PC-3 (cell line): ENCODE data around the gene AKR1B15. TPM values are rescaled to one million over a fixed set of nuclear protein-coding genes. Genes with fewer than 3 reads are reported as not detected.

Experiments used
- ATAC-seq: fragments of 200-7000 bp; cut with Tn5 transposase; 2 replicates; pipeline ENCODE4 v1.9.1; 2020; ENCODE audit warnings: mild to moderate bottlenecking, moderate library complexity
- BruUV-seq: library from RNA; stranded (reverse); fragments of 400-500 nt; replicated peaks from 2 replicates; lab custom pipeline; 2021; lab: Mats Ljungman, UMichigan
- CTCF ChIA-PET: fragments of 300-600 bp; sonication (Branson Sonifier 250); formaldehyde crosslinking; loops from one replicate; lab custom pipeline; 2022; ENCODE audit warnings: antibody characterized with exemption; lab: Charles Lee
- POLR2A ChIA-PET: fragments of 300-600 bp; sonication (Branson Sonifier 250); formaldehyde crosslinking; loops from one replicate; lab custom pipeline; 2022; ENCODE audit warnings: antibody characterized with exemption; ENCODE audit not compliant: unreplicated experiment; lab: Charles Lee
- DNase-seq: peaks from one replicate; pipeline ENCODE4 v3.0.0-alpha.2; 2015
- H2AFZ ChIP-seq: fragments of 300-600 bp; sonication (generic); 2 replicates; pipeline ENCODE4 v1.6.0; 2016; ENCODE audit warnings: antibody characterized with exemption, low read length
- H3F3A ChIP-seq: fragments of 300-600 bp; sonication (generic); one replicate; pipeline ENCODE4 v1.6.0; 2017; ENCODE audit warnings: antibody characterized with exemption, low read length, control low read depth, mild to moderate bottlenecking; ENCODE audit not compliant: unreplicated experiment
- H3K27ac ChIP-seq: fragments of 300-600 bp; sonication (generic); 2 replicates; pipeline ENCODE4 v1.5.1; 2016; ENCODE audit warnings: mild to moderate bottlenecking, low read length
- H3K27me3 ChIP-seq: fragments of 300-600 bp; sonication (generic); 2 replicates; pipeline ENCODE4 v1.6.1; 2016; ENCODE audit warnings: low read length, mixed read lengths
- H3K36me3 ChIP-seq: fragments of 300-600 bp; sonication (generic); 2 replicates; pipeline ENCODE4 v1.6.1; 2016; ENCODE audit warnings: low read depth, mixed run types, low read length, mixed read lengths
- H3K4me1 ChIP-seq: fragments of 300-600 bp; sonication (generic); 2 replicates; pipeline ENCODE4 v1.5.1; 2016; ENCODE audit warnings: low read length; ENCODE audit not compliant: insufficient read depth
- H3K4me2 ChIP-seq: fragments of 300-600 bp; sonication (generic); 2 replicates; pipeline ENCODE4 v1.6.0; 2016; ENCODE audit warnings: low read length
- H3K4me3 ChIP-seq: fragments of 300-600 bp; sonication (generic); 2 replicates; pipeline ENCODE4 v1.5.1; 2016; ENCODE audit warnings: mild to moderate bottlenecking, low read length, mixed read lengths
- H3K79me2 ChIP-seq: fragments of 300-600 bp; sonication (generic); 2 replicates; pipeline ENCODE4 v1.6.1; 2017; ENCODE audit warnings: low read length, mixed read lengths
- H3K9ac ChIP-seq: fragments of 300-600 bp; sonication (generic); 2 replicates; pipeline ENCODE4 v1.6.0; 2016; ENCODE audit warnings: mild to moderate bottlenecking, low read length
- H3K9me2 ChIP-seq: fragments of 300-600 bp; sonication (generic); replicated peaks from 2 replicates; pipeline ENCODE4 v1.6.1; 2016; ENCODE audit warnings: mixed run types, low read length, mixed read lengths
- H3K9me3 ChIP-seq: fragments of 300-600 bp; sonication (generic); 2 replicates; pipeline ENCODE4 v1.6.1; 2016; ENCODE audit warnings: low read length, mixed read lengths
- H4K20me1 ChIP-seq: fragments of 300-600 bp; sonication (generic); 2 replicates; pipeline ENCODE4 v1.6.1; 2016; ENCODE audit warnings: low read length, mixed read lengths
- EZH2 ChIP-seq: fragments of 300-600 bp; sonication (generic); IDR thresholded peaks from one replicate; pipeline ENCODE4 v1.6.1; 2017; ENCODE audit warnings: antibody characterized with exemption, mild to moderate bottlenecking, low read length; ENCODE audit not compliant: unreplicated experiment
- EZH2phosphoT487 ChIP-seq: fragments of 300-600 bp; sonication (generic); IDR thresholded peaks from 2 replicates; pipeline ENCODE4 v1.6.1; 2018; ENCODE audit warnings: mild to moderate bottlenecking, antibody characterized with exemption, low read length, borderline replicate concordance
- intact Hi-C: fragments of 100-400 bp; cut with micrococcal nuclease; formaldehyde crosslinking; loops from 2 replicates; pipeline ENCODE4 v1.9.0; 2023
- total RNA-seq: library from RNA; depleted of rRNA; stranded (reverse); fragments of >200 nt; gene quantifications from 2 replicates; pipeline ENCODE4 v1.2.3, GENCODE V29; 2014
- TF ChIP-seq, protein P1 (sequence below): fragments of 300-600 bp; sonication (generic); conservative IDR thresholded peaks from 2 replicates; pipeline ENCODE4 v1.5.1; 2017; ENCODE audit warnings: antibody characterized with exemption, low read depth, mild to moderate bottlenecking, low read length

AKR1B15 gene
- total RNA-seq, 1 experiment from 2014 or later, result 0.40 TPM

DNA sequence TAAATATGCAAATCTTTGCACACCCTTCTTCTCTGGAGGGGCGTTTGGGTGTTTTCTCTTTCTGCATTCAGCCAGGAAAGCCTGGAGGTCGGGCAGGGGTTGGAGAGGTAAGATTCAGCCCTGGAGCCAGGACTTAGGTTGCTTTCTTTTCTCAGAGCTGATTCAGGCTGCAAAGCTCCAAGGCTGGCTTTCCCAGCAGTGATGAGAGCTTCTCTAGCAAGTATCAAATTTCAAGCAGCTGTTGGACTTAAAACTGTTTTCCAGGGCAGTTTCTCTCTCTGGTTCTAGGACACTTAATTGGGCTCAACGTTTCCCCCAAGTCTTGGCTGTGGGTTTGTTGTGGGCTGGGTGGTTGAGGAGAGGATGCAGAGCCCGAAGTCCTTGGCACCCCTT, 20.9 kb upstream of the AKR1B15 start:
- DNase-seq, result peak; percentile 56
- no TSS peak for BruUV-seq
- Histone ChIP-seq H3K9me2 (no peaks in the 10 kb centered on the region), H3K27me3 (no peaks in the 10 kb centered on the region), H3K4me3 (peak overlapping the region; percentile 43; the same call in 1 of the 2 replicates), H2AFZ (peak overlapping the region; percentile 58), H3K9ac (peak overlapping the region; percentile 37; the same call in 1 of the 2 replicates), H3K36me3 (no peaks in the 10 kb centered on the region), H3K79me2 (no peaks in the 10 kb centered on the region), H3K27ac (peak overlapping the region; percentile 79), H3K4me2 (peak overlapping the region; percentile 70), H4K20me1 (no peaks in the 10 kb centered on the region), H3F3A (peaks cover 8% of the 10 kb centered on the region), H3K9me3 (no peaks in the 10 kb centered on the region), H3K4me1 (peaks cover 42% of the 10 kb centered on the region)
- ChIA-PET CTCF (interaction anchor here (0.9 to 1.5 kb wide), 2 partner anchors 19 to 95 kb away, joined by 3 to 4 read pairs; no protein-coding TSS in a partner anchor), POLR2A (no interaction called here)
- TF ChIP-seq, protein P1, sequence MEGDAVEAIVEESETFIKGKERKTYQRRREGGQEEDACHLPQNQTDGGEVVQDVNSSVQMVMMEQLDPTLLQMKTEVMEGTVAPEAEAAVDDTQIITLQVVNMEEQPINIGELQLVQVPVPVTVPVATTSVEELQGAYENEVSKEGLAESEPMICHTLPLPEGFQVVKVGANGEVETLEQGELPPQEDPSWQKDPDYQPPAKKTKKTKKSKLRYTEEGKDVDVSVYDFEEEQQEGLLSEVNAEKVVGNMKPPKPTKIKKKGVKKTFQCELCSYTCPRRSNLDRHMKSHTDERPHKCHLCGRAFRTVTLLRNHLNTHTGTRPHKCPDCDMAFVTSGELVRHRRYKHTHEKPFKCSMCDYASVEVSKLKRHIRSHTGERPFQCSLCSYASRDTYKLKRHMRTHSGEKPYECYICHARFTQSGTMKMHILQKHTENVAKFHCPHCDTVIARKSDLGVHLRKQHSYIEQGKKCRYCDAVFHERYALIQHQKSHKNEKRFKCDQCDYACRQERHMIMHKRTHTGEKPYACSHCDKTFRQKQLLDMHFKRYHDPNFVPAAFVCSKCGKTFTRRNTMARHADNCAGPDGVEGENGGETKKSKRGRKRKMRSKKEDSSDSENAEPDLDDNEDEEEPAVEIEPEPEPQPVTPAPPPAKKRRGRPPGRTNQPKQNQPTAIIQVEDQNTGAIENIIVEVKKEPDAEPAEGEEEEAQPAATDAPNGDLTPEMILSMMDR, result no peak
- TF ChIP-seq EZH2 (no peak), EZH2phosphoT487 (no peak)
- peak; percentile 59 for ATAC-seq
- intact Hi-C loops, result no loop called here

DNA sequence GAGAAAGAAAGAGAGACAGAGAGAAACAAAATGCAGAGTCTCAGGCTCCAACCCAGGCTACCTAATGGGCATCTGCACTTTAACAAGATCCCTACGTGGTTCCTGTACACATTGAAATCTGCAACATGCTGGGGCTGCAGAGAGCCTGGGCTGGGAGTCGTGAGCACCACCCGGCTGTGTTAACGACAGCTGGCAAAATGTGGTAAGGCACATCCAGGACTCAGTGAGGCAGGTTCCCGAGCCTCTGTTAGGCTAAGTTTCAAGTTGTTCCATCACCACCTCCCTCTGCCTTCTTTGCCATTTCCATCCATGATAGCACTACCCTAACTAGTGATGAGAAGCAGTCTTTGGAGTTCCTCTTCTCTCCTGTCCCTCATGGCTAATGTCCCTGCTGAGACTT, 20.2 kb upstream of the AKR1B15 start:
- peaks cover 15% of the 10 kb centered on the region for H3F3A ChIP-seq
- no peaks in the 10 kb centered on the region for H4K20me1 ChIP-seq
- H3K4me3 ChIP-seq, result no peak overlapping the region
- H3K27ac ChIP-seq, result no peak overlapping the region
- H3K4me1 ChIP-seq, result peaks cover 50% of the 10 kb centered on the region
- POLR2A ChIA-PET, result no interaction called here
- H3K36me3 ChIP-seq, result no peaks in the 10 kb centered on the region
- intact Hi-C loops, result no loop called here
- no peak overlapping the region for H3K9ac ChIP-seq
- no peaks in the 10 kb centered on the region for H3K27me3 ChIP-seq
- no peak for TF ChIP-seq EZH2phosphoT487
- TF ChIP-seq, protein P1, result no peak
- TF ChIP-seq EZH2, result no peak
- no peaks in the 10 kb centered on the region for H3K79me2 ChIP-seq
- ATAC-seq, result no peak
- H3K9me2 ChIP-seq, result no peaks in the 10 kb centered on the region
- BruUV-seq, result no TSS peak
- no peak overlapping the region for H3K4me2 ChIP-seq
- no peak overlapping the region for H2AFZ ChIP-seq
- CTCF ChIA-PET, result no interaction called here
- DNase-seq, result no peak
- H3K9me3 ChIP-seq, result no peaks in the 10 kb centered on the region

DNA sequence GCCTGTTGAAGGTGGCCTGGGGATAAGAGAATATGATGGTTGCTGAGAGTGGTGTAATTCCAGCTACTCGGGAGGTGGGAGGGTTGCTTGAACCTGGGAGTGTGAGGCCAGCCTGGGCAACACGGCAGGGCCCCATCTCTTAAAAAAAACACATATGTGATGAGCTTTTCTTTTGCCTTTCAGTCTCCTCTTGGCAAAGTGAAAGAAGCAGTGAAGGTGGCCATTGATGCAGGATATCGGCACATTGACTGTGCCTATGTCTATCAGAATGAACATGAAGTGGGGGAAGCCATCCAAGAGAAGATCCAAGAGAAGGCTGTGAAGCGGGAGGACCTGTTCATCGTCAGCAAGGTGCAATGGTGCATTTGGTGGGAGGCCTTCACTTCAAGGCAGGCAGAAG, 18.4 kb upstream of the AKR1B15 start:
- Histone ChIP-seq H2AFZ (no peak overlapping the region), H3K9ac (no peak overlapping the region), H3K4me3 (no peak overlapping the region), H3K4me2 (no peak overlapping the region), H3K27ac (no peak overlapping the region), H3K9me3 (no peaks in the 10 kb centered on the region), H3K36me3 (no peaks in the 10 kb centered on the region), H3F3A (peaks cover 15% of the 10 kb centered on the region), H3K4me1 (peaks cover 57% of the 10 kb centered on the region), H3K9me2 (no peaks in the 10 kb centered on the region), H3K27me3 (no peaks in the 10 kb centered on the region), H3K79me2 (no peaks in the 10 kb centered on the region), H4K20me1 (no peaks in the 10 kb centered on the region)
- ChIA-PET POLR2A (no interaction called here), CTCF (no interaction called here)
- ATAC-seq (no peak), DNase-seq (no peak)
- no TSS peak for BruUV-seq
- TF ChIP-seq EZH2 (no peak), EZH2phosphoT487 (no peak)
- TF ChIP-seq, protein P1, result no peak
- intact Hi-C loops, result no loop called here
